GM18526 (cell line): ENCODE data around the gene SMTNL2.

ENCODE experiments used
- POLR2A ChIP-seq: IDR thresholded peaks from 3 replicates; pipeline ENCODE4 v1.6.1; 2011; ENCODE audit not compliant: insufficient read length; ENCODE audit errors: extremely low read depth

The SMTNL2 gene

GRCh38 chr17:4542726-4543191 is 41.6 kb upstream of the SMTNL2 start:
- TF ChIP-seq POLR2A = no peak

- TF ChIP-seq POLR2A = no peak
Measured at GRCh38 chr17:4543557-4544026, 40.7 kb upstream of the SMTNL2 start.

GRCh38 chr17:4544135-4544950 is 40.0 kb upstream of the SMTNL2 start:
- no peak for TF ChIP-seq POLR2A

GRCh38 chr17:4544951-4545216 is 39.4 kb upstream of the SMTNL2 start:
- no peak for TF ChIP-seq POLR2A

GRCh38 chr17:4545217-4545951 is 38.9 kb upstream of the SMTNL2 start:
- TF ChIP-seq POLR2A = no peak

GRCh38 chr17:4547118-4547906 is 37.0 kb upstream of the SMTNL2 start:
- no peak for TF ChIP-seq POLR2A

- no peak for TF ChIP-seq POLR2A
Measured at GRCh38 chr17:4548061-4548461, 36.3 kb upstream of the SMTNL2 start.

- no peak for TF ChIP-seq POLR2A
Measured at GRCh38 chr17:4548721-4549531, 35.4 kb upstream of the SMTNL2 start.

GRCh38 chr17:4549781-4550533 is 34.4 kb upstream of the SMTNL2 start:
- TF ChIP-seq POLR2A = no peak

- no peak for TF ChIP-seq POLR2A
Measured at GRCh38 chr17:4550534-4551039, 33.7 kb upstream of the SMTNL2 start.

GRCh38 chr17:4551141-4551540 is 33.2 kb upstream of the SMTNL2 start:
- no peak for TF ChIP-seq POLR2A

GRCh38 chr17:4551796-4552525 is 32.4 kb upstream of the SMTNL2 start:
- TF ChIP-seq POLR2A = no peak

GRCh38 chr17:4553669-4554068 is 30.7 kb upstream of the SMTNL2 start:
- no peak for TF ChIP-seq POLR2A
